ENCODE results near the gene ITGB1BP2.
"Not testable (repeated sequence)": the region's sequence is repeated elsewhere in the genome, so short reads cannot be mapped to it uniquely, and the experiment has no call there.

The ITGB1BP2 gene

GRCh38 chrX:71302461-71303213, 1.1 kb downstream of the ITGB1BP2 start:
- no peak for DNase-seq

GRCh38 chrX:71304561-71304960, 3.0 kb downstream of the ITGB1BP2 start:
- no peak for DNase-seq

GRCh38 chrX:71315917-71316316, 14.4 kb downstream of the ITGB1BP2 start:
- DNase-seq, result no peak

- DNase-seq, result not testable (repeated sequence)
Measured at GRCh38 chrX:71316959-71317358, 15.4 kb downstream of the ITGB1BP2 start.

- DNase-seq, result no peak
Measured at GRCh38 chrX:71320126-71320525, 18.6 kb downstream of the ITGB1BP2 start.

- no peak for DNase-seq
Measured at GRCh38 chrX:71321731-71322130, 20.2 kb downstream of the ITGB1BP2 start.

GRCh38 chrX:71324452-71324851, 22.9 kb downstream of the ITGB1BP2 start:
- not testable (repeated sequence) for DNase-seq

- no peak for DNase-seq
Measured at GRCh38 chrX:71326394-71326793, 24.8 kb downstream of the ITGB1BP2 start.

- not testable (repeated sequence) for DNase-seq
Measured at GRCh38 chrX:71349151-71349665, 47.7 kb downstream of the ITGB1BP2 start.

- not testable (repeated sequence) for DNase-seq
Measured at GRCh38 chrX:71349867-71350266, 48.3 kb downstream of the ITGB1BP2 start.

GRCh38 chrX:71352439-71352838, 50.9 kb downstream of the ITGB1BP2 start:
- DNase-seq, result not testable (repeated sequence)

Data from NCI-H1105 treated with DMSO at 0.1 percent for 48 hours (cell line).